ENCODE measurements around the gene SGSH.

Gene SGSH

DNA sequence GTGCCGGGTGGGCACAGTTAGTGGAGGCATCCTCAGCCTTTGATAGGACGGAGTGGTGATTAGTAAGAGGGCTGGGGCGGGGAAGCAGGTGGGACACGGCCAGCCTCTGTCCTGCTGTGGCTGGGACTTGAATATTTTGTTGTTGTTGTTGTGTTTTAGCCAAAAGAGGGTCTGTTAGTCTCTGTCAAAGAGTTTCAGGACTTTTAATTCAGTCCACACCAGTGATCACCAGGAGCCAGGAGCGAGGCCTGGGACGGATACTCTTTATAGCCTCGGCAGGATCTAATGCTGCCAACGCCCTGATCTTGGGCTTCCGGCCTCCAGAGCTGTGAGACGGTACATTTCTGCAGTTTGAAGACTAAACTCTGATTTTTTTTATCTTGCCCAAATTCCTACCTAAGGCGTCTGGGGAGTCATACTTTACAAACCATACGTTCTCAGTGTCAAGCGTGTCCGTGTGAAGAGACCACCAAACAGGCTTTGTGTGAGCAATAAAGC, 37.6 kb upstream of the SGSH start:
- CTCF ChIA-PET = no interaction called here
- H3K27ac ChIP-seq (ENCODE audit: extremely low read depth, low read depth, low read length) = no peak overlapping the region
- no peak overlapping the region for H3K4me3 ChIP-seq (ENCODE audit: low read depth, low read length)

GRCh38 chr17:80256034-80256350, 35.9 kb upstream of the SGSH start:
- Histone ChIP-seq H3K27ac (ENCODE audit: extremely low read depth, low read depth, low read length) (no peak overlapping the region), H3K4me1 (ENCODE audit: control insufficient read depth, insufficient read depth, low read length) (peaks cover 3% of the 10 kb centered on the region; the same call in 1 of the 2 replicates), H3K36me3 (ENCODE audit: control insufficient read depth in 2 of 2, insufficient read depth in 1 of 2, low read length in 2 of 2) (peaks cover 0 to 22% of the 10 kb centered on the region in 2 experiments; a peak in 1 of 3 replicates), H3K9me3 (ENCODE audit: control insufficient read depth, insufficient read depth, low read depth, low read length) (no peaks in the 10 kb centered on the region), H3K4me3 (ENCODE audit: low read depth, low read length) (no peak overlapping the region)
- no peak for TF ChIP-seq ZNF621 (tag by site-specific recombination; IDR thresholded peaks at IDR 0.05)
- TF ChIP-seq IKZF3 (tag by site-specific recombination; IDR thresholded peaks at IDR 0.05) = no peak
- no peak for TF ChIP-seq ZNF645 (tag by site-specific recombination; IDR thresholded peaks at IDR 0.05)
- no peak for TF ChIP-seq ZNF596 (tag by site-specific recombination; IDR thresholded peaks at IDR 0.05)
- no peak for TF ChIP-seq OVOL3 (tag by site-specific recombination; IDR thresholded peaks at IDR 0.05)
- TF ChIP-seq ZNF394 (tag by site-specific recombination; IDR thresholded peaks at IDR 0.05; ENCODE audit: borderline replicate concordance) = no peak
- TF ChIP-seq ZNF561 (tag by site-specific recombination; IDR thresholded peaks at IDR 0.05; ENCODE audit: borderline replicate concordance) = no peak
- TF ChIP-seq ZNF133 (tag by site-specific recombination; IDR thresholded peaks at IDR 0.05) = no peak
- POLR2A ChIA-PET = no interaction called here
- CTCF ChIA-PET = no interaction called here

More for the DNA sequence above, 37.6 kb upstream of the SGSH start:
- Histone ChIP-seq H3K4me1 (ENCODE audit: control insufficient read depth, insufficient read depth, low read length) (peaks cover 8% of the 10 kb centered on the region), H3K9me3 (ENCODE audit: control insufficient read depth, insufficient read depth, low read depth, low read length) (no peaks in the 10 kb centered on the region), H3K36me3 (ENCODE audit: control insufficient read depth in 2 of 2, insufficient read depth in 1 of 2, low read length in 2 of 2) (peaks cover 0 to 10% of the 10 kb centered on the region in 2 experiments; a peak in 1 of 3 replicates)
- POLR2A ChIA-PET = no interaction called here
- peak; percentile 18; the same call in 1 of the 2 replicates for TF ChIP-seq ZBTB20 (tag by site-specific recombination; IDR thresholded peaks at IDR 0.05)
- TF ChIP-seq, protein P1, sequence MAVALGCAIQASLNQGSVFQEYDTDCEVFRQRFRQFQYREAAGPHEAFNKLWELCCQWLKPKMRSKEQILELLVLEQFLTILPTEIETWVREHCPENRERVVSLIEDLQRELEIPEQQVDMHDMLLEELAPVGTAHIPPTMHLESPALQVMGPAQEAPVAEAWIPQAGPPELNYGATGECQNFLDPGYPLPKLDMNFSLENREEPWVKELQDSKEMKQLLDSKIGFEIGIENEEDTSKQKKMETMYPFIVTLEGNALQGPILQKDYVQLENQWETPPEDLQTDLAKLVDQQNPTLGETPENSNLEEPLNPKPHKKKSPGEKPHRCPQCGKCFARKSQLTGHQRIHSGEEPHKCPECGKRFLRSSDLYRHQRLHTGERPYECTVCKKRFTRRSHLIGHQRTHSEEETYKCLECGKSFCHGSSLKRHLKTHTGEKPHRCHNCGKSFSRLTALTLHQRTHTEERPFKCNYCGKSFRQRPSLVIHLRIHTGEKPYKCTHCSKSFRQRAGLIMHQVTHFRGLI (tag by site-specific recombination; IDR thresholded peaks at IDR 0.05) = peak; percentile 51; the same call in 1 of the 2 replicates
- no peak for TF ChIP-seq ZNF202 (tag by site-specific recombination; IDR thresholded peaks at IDR 0.05; ENCODE audit: borderline replicate concordance)
- TF ChIP-seq TRIM28 (IDR thresholded peaks at IDR 0.05; ENCODE audit: borderline replicate concordance, low read length) = no peak

GRCh38 chr17:80254396-80255251, 34.5 kb upstream of the SGSH start:
- Histone ChIP-seq H3K9me3 (ENCODE audit: control insufficient read depth, insufficient read depth, low read depth, low read length) (no peaks in the 10 kb centered on the region), H3K36me3 (ENCODE audit: control insufficient read depth in 2 of 2, insufficient read depth in 1 of 2, low read length in 2 of 2) (peaks cover 2 to 28% of the 10 kb centered on the region in 2 experiments; a peak in 2 of 3 replicates), H3K4me3 (ENCODE audit: low read depth, low read length) (no peak overlapping the region), H3K4me1 (ENCODE audit: control insufficient read depth, insufficient read depth, low read length) (peaks cover 3% of the 10 kb centered on the region; the same call in 1 of the 2 replicates), H3K27ac (ENCODE audit: extremely low read depth, low read depth, low read length) (no peak overlapping the region)
- POLR2A ChIA-PET = interaction anchor here (0.7 kb wide), 1 partner anchor 943 kb away, joined by 5 read pairs; no protein-coding TSS in a partner anchor
- CTCF ChIA-PET = no interaction called here
- TF ChIP-seq ZXDB (tag by site-specific recombination; IDR thresholded peaks at IDR 0.05) (no peak), ZNF654 (tag by site-specific recombination; IDR thresholded peaks at IDR 0.05; ENCODE audit: low read depth) (no peak), ZSCAN16 (tag by site-specific recombination; IDR thresholded peaks at IDR 0.05) (no peak), SCRT2 (tag by site-specific recombination; IDR thresholded peaks at IDR 0.05) (peak; percentile 66), ZBTB48 (tag by site-specific recombination; IDR thresholded peaks at IDR 0.05) (no peak), ZNF645 (tag by site-specific recombination; IDR thresholded peaks at IDR 0.05) (no peak), ZNF169 (tag by site-specific recombination; IDR thresholded peaks at IDR 0.05) (no peak), ZNF426 (tag by site-specific recombination; IDR thresholded peaks at IDR 0.05) (no peak), ZNF473 (tag by site-specific recombination; IDR thresholded peaks at IDR 0.05) (no peak), ZNF404 (tag by site-specific recombination; IDR thresholded peaks at IDR 0.05) (no peak)
- TF ChIP-seq, protein P2, sequence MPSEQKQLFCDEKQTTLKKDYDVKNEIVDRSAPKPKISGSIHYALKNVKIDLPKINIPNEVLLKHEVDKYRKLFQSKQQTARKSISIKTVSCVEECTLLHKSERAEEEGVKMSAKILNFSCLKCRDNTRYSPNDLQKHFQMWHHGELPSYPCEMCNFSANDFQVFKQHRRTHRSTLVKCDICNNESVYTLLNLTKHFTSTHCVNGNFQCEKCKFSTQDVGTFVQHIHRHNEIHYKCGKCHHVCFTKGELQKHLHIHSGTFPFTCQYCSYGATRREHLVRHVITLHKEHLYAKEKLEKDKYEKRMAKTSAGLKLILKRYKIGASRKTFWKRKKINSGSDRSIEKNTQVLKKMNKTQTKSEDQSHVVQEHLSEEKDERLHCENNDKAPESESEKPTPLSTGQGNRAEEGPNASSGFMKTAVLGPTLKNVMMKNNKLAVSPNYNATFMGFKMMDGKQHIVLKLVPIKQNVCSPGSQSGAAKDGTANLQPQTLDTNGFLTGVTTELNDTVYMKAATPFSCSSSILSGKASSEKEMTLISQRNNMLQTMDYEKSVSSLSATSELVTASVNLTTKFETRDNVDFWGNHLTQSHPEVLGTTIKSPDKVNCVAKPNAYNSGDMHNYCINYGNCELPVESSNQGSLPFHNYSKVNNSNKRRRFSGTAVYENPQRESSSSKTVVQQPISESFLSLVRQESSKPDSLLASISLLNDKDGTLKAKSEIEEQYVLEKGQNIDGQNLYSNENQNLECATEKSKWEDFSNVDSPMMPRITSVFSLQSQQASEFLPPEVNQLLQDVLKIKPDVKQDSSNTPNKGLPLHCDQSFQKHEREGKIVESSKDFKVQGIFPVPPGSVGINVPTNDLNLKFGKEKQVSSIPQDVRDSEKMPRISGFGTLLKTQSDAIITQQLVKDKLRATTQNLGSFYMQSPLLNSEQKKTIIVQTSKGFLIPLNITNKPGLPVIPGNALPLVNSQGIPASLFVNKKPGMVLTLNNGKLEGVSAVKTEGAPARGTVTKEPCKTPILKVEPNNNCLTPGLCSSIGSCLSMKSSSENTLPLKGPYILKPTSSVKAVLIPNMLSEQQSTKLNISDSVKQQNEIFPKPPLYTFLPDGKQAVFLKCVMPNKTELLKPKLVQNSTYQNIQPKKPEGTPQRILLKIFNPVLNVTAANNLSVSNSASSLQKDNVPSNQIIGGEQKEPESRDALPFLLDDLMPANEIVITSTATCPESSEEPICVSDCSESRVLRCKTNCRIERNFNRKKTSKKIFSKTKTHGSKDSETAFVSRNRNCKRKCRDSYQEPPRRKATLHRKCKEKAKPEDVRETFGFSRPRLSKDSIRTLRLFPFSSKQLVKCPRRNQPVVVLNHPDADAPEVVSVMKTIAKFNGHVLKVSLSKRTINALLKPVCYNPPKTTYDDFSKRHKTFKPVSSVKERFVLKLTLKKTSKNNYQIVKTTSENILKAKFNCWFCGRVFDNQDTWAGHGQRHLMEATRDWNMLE (tag by site-specific recombination; conservative IDR thresholded peaks at IDR 0.05; ENCODE audit: low read depth) = no peak

Measured in HEK293 (cell line).